H1 (cell line): Measurements from ENCODE around the gene ABI2. TPM values are rescaled to one million over a fixed set of nuclear protein-coding genes. Genes with fewer than 3 reads are reported as not detected.

Experiments used
- ASH2L ChIP-seq: fragments of 200-600, 300-600 bp; sonication (generic); IDR thresholded peaks from one replicate; pipeline ENCODE4 v1.7.1; 2017; ENCODE audit warnings: low read length
- ATF3 ChIP-seq: IDR thresholded peaks from 2 replicates; pipeline ENCODE4 v1.6.1; 2011; ENCODE audit warnings: low read depth, mild to moderate bottlenecking, low read length; ENCODE audit not compliant: insufficient read depth
- CHD2 ChIP-seq: IDR thresholded peaks from 2 replicates; pipeline ENCODE4 v1.6.1; 2012; ENCODE audit warnings: low read length, improper control_type of control experiment
- POU5F1 ChIP-seq: IDR thresholded peaks from 2 replicates; pipeline ENCODE4 v1.6.1; 2011; ENCODE audit warnings: low read depth, mild to moderate bottlenecking, low read length, moderate library complexity
- SAP30 ChIP-seq: fragments of 300-600 bp; sonication (generic); IDR thresholded peaks from 2 replicates; pipeline ENCODE4 v1.7.1; 2012; ENCODE audit warnings: low read length, moderate library complexity, mild to moderate bottlenecking, inconsistent platforms; ENCODE audit not compliant: insufficient read depth, insufficient replicate concordance
- SIN3A ChIP-seq, 2 experiments: IDR thresholded peaks in 1 of 2; conservative IDR thresholded peaks in 1 of 2; 2 replicates each; pipeline ENCODE4 v1.6.1; 2011 to 2012; ENCODE audit warnings: low read length in 2 of 2, improper control_type of control experiment in 1 of 2, low read depth in 1 of 2, mild to moderate bottlenecking in 1 of 2
- SIRT6 ChIP-seq: IDR thresholded peaks from one replicate; pipeline ENCODE4 v1.7.1; 2012; ENCODE audit warnings: low read length, inconsistent platforms
- SP4 ChIP-seq: IDR thresholded peaks from 2 replicates; pipeline ENCODE4 v1.6.1; 2012; ENCODE audit warnings: low read length, inconsistent platforms
- SRF ChIP-seq: IDR thresholded peaks from 2 replicates; pipeline ENCODE4 v1.6.1; 2011; ENCODE audit warnings: mild to moderate bottlenecking, low read depth, low read length, moderate library complexity
- YY1 ChIP-seq: IDR thresholded peaks from 2 replicates; pipeline ENCODE4 v1.6.1; 2011; ENCODE audit warnings: low read depth, mild to moderate bottlenecking, low read length
- polyA plus RNA-seq, 7 experiments: library from polyadenylated mRNA; depleted of rRNA in 3 of 7; stranded (reverse) in 5 of 7; unstranded in 2 of 7; fragments of >200 nt in 5 of 7; fragments of 200-250 nt in 2 of 7; gene quantifications; 1 replicate in 5 of 7; 2 replicates in 1 of 7; 4 replicates in 1 of 7; pipeline versions ENCODE4 v1.2.1 to v1.2.3, GENCODE V29; 2011 to 2013; ENCODE audit warnings: missing spikeins in 2 of 7, mixed read lengths in 2 of 7
- total RNA-seq: library from RNA; stranded (reverse); fragmentation: NEBNext Ultra II Directional; extraction: Animal tissue kit (Norgen Biotek cat#: 25700); gene quantifications from 2 replicates; pipeline ENCODE4 v1.2.1, GENCODE V29; 2021

ABI2 gene
- total and polyA plus RNA-seq, 2 of the 8 experiments (the other 6 are each of a cell fraction or from before 2014, with no cell fraction given): 62.3 to 118 TPM

GRCh38 chr2:203489531-203489930 lies 161.3 kb downstream of the ABI2 start (continued):
- TF ChIP-seq ATF3 (no peak), CHD2 (no peak), SAP30 (no peak), SP4 (no peak), SIN3A (conservative IDR thresholded peaks at IDR 0.05 in 1 of 2, IDR thresholded peaks at IDR 0.05 in 1 of 2; ENCODE audit: low read depth in 1 of 2, low read length in 2 of 2) (no peak), SIRT6 (no peak), POU5F1 (no peak), SRF (no peak), ASH2L (no peak), YY1 (no peak)
